HG03457 (cell line): Measurements from ENCODE around the gene CMIP.

ENCODE experiments used
- ATAC-seq: cut with Tn5 transposase; IDR thresholded peaks from one replicate; pipeline ENCODE4 v1.9.1; 2021; ENCODE audit warnings: moderate number of reproducible peaks; ENCODE audit not compliant: unreplicated experiment

The CMIP gene

DNA sequence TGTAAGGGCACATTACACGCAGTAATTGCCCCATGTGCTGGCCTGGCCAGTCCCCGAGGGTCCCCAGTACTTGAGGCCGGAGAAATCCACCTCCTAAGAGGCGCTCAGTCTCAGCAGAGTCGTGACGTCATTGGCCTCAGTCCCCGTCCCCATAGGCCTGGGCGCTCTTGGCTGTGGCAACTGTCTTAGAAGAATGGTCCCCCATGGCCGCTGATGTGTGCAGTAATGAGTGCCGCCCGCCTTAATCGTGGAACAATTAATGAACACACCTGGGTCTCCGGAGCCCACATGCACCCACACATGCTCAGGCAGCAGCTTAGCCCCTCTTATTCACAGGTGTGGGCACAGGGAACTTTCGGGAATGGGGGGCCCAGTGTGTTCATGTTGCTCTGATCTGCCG, 248.0 kb downstream of the CMIP start:
- no peak for ATAC-seq

- no peak for ATAC-seq
Measured at GRCh38 chr16:81693041-81693743, 248.6 kb downstream of the CMIP start.

GRCh38 chr16:81693744-81694303, 249.2 kb downstream of the CMIP start:
- no peak for ATAC-seq

DNA sequence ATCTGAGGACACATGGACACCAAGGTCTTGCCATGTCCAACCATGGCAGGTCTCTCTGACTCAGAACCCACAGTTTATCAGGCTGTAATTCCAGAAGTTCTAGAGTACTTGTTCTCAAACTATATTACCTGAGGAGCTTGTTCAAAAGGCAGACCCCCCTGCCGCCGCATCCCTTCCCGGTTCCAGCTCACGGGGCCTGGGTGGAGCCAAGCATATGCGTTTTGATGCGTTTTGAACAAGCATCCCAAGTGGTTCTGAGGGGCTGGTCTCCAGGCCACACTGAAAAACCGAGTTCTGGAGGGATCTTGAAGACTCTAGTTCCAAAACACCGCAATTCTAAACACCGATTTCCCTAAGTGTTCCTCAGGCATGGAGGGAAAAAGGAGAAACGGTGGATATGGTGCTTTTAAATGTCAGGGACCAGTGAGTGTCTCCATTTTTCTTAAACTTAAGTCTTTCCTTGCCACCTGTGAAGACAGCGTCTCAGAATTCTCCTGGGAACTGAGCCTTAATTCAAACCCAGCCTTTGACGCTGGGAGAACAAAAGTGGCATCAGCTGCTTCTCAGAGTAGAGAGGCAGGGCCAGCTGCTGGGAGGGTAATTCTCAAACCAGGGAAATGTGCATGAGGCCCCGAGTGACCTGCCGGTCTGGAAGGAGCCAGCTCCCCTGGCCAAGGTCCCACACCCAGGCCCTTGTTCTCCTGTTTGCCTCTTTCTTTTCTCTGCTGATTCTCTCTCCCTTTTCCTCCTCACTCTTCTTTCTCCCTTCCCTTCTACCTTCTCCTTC, 250.1 kb downstream of the CMIP start:
- no peak for ATAC-seq

DNA sequence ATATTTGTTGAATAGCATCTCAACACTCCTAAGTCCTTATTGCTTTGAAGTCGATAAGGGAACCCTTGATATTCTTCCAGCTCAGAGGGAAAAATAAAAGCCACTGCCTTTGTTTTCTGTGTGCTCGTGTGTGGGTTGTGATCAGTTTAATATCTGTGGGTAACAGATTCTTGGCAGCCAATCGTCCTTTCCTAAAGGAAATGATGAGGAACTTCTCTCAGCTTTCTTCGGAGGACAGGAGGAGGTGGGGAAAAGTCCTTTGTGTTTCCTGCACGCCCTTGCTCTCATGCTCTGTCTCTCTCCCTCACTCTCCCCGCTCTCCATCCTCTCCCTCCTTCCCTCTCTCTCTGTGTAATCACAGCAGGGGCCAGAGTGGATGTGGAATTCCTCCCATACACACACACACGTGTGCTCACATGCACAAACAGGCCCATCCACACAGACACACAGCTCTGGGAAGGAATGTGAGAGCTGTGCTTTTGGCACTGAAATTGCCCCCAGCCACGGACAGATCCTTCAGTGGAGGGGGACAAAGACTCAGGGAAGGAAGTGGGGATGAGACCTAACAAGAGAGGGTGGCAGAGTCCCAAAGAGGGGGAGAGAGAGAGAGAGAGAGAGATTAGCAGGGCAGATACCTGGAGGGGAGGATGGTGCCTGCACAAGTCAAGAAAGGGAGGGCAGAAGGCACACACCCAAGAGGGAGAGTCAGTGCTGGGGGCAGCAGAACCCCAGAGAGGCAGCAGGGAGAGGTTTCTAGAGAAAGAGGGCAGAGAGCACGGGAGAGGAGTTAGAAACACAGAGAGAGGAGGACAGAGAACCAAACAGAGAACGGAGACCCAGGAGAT, 250.9 kb downstream of the CMIP start:
- no peak for ATAC-seq

- ATAC-seq = no peak
Measured at GRCh38 chr16:81696166-81696960, 251.8 kb downstream of the CMIP start.

DNA sequence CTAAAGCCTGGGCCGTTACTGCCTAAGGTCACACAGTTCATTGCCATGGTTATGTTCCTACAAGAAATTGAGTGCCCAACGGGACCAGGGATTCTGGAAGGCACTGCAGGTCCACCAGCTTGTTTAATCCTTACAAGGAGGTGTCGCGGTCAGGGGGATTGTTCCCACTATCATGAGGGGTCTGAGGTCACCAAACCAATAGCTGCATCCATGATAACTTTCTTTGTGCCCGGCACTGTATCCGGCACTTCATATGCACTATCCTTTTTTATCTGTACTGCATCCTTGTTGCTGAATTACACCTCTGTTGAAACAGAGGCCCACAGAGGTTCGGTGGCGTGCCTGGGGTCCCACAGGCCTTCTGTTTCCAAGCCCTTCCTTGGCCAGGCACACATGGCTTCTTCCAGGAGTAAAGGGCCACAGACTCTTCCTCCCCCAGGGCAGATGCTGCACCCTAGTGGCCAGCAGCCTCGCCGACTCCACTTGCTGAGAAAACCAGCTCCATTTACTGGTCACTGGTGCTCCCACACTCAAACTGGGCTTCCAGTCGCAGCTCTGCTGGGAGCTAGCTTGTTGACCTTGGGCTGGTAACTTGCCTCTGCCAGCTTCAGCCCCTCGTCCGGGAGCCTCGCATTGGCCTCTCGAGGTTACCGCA, 252.5 kb downstream of the CMIP start:
- no peak for ATAC-seq

GRCh38 chr16:81697616-81698309, 253.2 kb downstream of the CMIP start:
- no peak for ATAC-seq

- no peak for ATAC-seq
Measured at GRCh38 chr16:81698310-81698641, 253.7 kb downstream of the CMIP start.

GRCh38 chr16:81699596-81699995, 255.0 kb downstream of the CMIP start:
- ATAC-seq = no peak

GRCh38 chr16:81700071-81700779, 255.6 kb downstream of the CMIP start:
- no peak for ATAC-seq

DNA sequence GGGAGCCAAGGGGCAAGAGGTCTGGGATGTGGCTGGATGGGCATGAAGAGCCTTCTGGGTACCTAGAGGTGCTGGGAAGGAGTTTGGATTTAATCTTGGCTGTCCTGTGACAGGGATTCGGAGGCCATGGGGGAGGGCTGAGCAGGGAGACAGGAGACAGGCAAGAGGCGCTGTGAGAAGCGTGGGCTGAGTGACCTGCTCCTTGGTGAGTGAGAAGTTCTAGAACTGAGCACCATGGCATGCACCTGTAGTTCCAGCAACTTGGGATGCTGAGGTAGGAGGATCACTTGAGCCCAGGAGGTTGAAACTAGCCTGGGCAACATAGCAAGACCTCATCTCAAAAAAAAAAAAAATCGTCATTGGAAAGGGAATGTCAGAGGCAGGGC, 256.2 kb downstream of the CMIP start:
- ATAC-seq = no peak

- no peak for ATAC-seq
Measured at GRCh38 chr16:81701296-81701970, 256.8 kb downstream of the CMIP start.

- ATAC-seq = no peak
Measured at GRCh38 chr16:81702506-81702905, 257.9 kb downstream of the CMIP start.

GRCh38 chr16:81703177-81704155, 258.9 kb downstream of the CMIP start:
- ATAC-seq = no peak

DNA sequence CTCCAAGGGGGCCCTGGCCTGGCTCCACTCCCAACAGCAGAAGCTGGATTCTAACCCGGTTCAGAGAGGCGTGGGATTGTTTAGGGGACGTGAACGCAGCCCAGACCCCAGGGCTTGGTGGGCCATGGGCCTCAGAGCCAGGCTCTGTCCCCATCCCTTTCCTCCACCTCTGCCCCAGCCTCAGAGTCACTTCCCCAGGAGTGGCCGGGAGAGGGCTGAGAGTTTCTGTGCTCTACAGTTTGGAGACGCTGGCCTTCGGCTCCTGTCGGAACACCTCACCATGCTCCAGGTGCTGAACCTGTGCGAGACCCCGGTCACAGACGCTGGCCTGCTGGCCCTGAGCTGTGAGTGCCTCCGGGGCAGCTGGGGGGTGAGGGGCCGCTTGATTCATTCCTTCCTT, 260.7 kb downstream of the CMIP start:
- no peak for ATAC-seq
